ENCODE measurements around the gene CCDC192.

CCDC192 gene

DNA sequence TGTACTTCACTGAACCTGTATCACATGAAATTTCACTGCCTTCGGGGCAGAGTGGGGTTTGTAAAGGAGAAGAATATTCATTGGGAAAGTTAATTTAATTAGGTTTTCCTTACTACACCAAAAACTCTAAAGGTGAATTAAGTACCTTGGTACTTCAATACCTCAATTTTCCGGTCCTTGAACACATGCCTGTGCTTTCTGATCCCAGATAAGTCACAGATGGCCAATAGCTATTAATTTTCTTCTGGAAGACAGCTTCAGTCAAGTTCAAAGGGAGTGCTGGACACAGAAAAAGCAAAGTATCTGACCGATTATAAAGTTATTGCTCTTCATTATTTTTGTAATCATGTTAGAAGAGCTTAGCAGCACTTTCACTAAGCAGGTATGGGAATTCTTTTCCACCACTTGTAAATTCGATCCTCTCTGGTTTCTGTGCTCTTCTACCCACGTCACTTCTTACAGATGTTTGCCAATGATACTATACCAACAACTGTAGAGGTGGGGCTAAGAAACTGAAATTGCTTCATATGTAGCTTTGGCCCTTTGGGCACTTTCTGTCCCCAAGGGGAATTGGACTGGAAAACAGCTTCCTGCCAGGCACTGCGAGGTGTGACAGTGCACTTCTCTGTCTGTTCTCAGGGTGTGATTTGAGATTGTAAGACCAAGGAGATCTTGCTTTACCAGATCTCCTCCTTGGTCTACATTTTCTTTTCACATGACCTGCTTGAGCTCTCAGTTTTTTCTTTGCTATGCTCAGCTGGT lies 164.0 kb downstream of the CCDC192 start:
- H3K4me1 ChIP-seq (ENCODE audit: control insufficient read depth, insufficient read depth, low read length): peaks cover 4% of the 10 kb centered on the region
- POLR2A ChIA-PET: no interaction called here
- no peaks in the 10 kb centered on the region for H3K36me3 ChIP-seq (ENCODE audit: control insufficient read depth in 2 of 2, insufficient read depth in 1 of 2, low read length in 2 of 2)
- no peaks in the 10 kb centered on the region for H3K9me3 ChIP-seq (ENCODE audit: control insufficient read depth, insufficient read depth, low read depth, low read length)
- TF ChIP-seq, protein P1, sequence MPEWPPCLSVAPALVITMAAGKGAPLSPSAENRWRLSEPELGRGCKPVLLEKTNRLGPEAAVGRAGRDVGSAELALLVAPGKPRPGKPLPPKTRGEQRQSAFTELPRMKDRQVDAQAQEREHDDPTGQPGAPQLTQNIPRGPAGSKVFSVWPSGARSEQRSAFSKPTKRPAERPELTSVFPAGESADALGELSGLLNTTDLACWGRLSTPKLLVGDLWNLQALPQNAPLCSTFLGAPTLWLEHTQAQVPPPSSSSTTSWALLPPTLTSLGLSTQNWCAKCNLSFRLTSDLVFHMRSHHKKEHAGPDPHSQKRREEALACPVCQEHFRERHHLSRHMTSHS (tag by site-specific recombination; IDR thresholded peaks at IDR 0.05): no peak
- TF ChIP-seq, protein P2, sequence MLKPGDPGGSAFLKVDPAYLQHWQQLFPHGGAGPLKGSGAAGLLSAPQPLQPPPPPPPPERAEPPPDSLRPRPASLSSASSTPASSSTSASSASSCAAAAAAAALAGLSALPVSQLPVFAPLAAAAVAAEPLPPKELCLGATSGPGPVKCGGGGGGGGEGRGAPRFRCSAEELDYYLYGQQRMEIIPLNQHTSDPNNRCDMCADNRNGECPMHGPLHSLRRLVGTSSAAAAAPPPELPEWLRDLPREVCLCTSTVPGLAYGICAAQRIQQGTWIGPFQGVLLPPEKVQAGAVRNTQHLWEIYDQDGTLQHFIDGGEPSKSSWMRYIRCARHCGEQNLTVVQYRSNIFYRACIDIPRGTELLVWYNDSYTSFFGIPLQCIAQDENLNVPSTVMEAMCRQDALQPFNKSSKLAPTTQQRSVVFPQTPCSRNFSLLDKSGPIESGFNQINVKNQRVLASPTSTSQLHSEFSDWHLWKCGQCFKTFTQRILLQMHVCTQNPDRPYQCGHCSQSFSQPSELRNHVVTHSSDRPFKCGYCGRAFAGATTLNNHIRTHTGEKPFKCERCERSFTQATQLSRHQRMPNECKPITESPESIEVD (tag by site-specific recombination; IDR thresholded peaks at IDR 0.05): peak; percentile 81
- 0 out of 2 replicates have a peak, but pooled peaks have one; percentile 61 for TF ChIP-seq TCF7L2 (IDR thresholded peaks at IDR 0.05; ENCODE audit: borderline replicate concordance, low read depth, low read length)
- CTCF ChIA-PET: interaction anchor here (0.6 to 4.1 kb wide), 6 partner anchors 8 to 968 kb away, joined by 3 to 30 read pairs (median 3); no protein-coding TSS in a partner anchor
- no peak overlapping the region for H3K27ac ChIP-seq (ENCODE audit: extremely low read depth, low read depth, low read length)
- H3K4me3 ChIP-seq (ENCODE audit: low read depth, low read length): no peak overlapping the region

DNA sequence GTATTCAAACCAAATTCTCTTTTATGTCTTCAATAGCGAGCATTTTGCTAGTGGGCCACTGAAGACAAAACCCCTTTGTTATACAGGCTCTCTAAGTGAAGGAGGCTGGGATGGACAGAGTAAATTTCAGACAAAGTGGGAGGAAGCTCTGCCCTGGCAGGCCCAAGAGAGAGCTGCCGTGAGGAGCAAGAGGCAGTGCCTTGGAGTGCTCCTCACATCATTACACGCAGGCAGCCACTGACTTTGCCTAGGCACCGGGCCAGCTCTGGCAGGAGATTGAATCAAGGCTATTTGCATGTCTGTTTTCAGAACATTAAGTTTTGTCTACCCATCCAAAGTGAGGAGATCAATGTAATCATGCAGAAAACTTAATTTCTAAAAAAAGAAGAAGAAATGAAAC lies 167.7 kb downstream of the CCDC192 start:
- Histone ChIP-seq H3K27ac (ENCODE audit: extremely low read depth, low read depth, low read length) (no peak overlapping the region), H3K9me3 (ENCODE audit: control insufficient read depth, insufficient read depth, low read depth, low read length) (no peaks in the 10 kb centered on the region), H3K4me1 (ENCODE audit: control insufficient read depth, insufficient read depth, low read length) (peaks cover 8% of the 10 kb centered on the region), H3K4me3 (ENCODE audit: low read depth, low read length) (no peak overlapping the region), H3K36me3 (ENCODE audit: control insufficient read depth in 2 of 2, insufficient read depth in 1 of 2, low read length in 2 of 2) (no peaks in the 10 kb centered on the region)
- ChIA-PET CTCF (interaction anchor here (3.4 kb wide), 1 partner anchor 307 kb away, joined by 15 read pairs; no protein-coding TSS in a partner anchor), POLR2A (no interaction called here)
- no peak for TF ChIP-seq ZNF10 (tag by site-specific recombination; IDR thresholded peaks at IDR 0.05)
- no peak for TF ChIP-seq IKZF3 (tag by site-specific recombination; IDR thresholded peaks at IDR 0.05)
- 0 out of 2 replicates have a peak, but pooled peaks have one; percentile 14 for TF ChIP-seq ZBTB17 (tag by site-specific recombination; IDR thresholded peaks at IDR 0.05)

DNA sequence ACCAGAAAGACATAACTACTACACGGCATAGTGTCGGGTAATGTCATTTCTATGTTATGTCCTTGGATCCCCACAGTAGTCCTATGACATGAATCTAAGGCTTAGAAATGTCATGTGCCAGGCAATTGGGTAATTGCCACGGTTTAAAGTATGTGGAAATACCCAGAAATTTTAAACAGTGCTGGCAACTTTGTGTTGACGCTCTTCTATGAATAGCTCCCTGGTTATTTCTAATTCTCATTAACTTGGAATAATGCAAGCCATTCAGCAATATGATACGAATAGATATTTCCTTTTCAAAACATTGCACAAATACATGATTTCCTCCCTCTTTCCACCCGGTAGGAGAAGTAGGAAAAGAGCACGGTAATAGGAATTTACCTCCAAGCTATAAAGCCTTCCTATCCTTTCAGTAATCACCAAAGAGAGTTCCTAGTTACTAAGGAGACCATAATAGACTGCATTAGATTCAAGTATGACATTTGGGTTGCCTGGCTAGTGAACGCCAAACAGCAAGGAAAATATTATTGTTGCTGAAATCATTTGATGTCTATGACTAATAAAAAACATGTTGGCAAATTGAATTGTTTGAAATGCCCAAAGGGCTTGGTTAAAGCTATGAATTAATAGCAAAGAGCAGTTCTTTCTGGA lies 168.4 kb downstream of the CCDC192 start:
- Histone ChIP-seq H3K4me1 (ENCODE audit: control insufficient read depth, insufficient read depth, low read length) (peaks cover 11% of the 10 kb centered on the region), H3K27ac (ENCODE audit: extremely low read depth, low read depth, low read length) (no peak overlapping the region), H3K4me3 (ENCODE audit: low read depth, low read length) (no peak overlapping the region), H3K9me3 (ENCODE audit: control insufficient read depth, insufficient read depth, low read depth, low read length) (no peaks in the 10 kb centered on the region), H3K36me3 (ENCODE audit: control insufficient read depth in 2 of 2, insufficient read depth in 1 of 2, low read length in 2 of 2) (no peaks in the 10 kb centered on the region)
- POLR2A ChIA-PET: no interaction called here
- CTCF ChIA-PET: interaction anchor here (0.7 to 3.4 kb wide), 3 partner anchors 27 to 308 kb away, joined by 3 to 15 read pairs (median 4); no protein-coding TSS in a partner anchor
- TF ChIP-seq ZBTB7A (tag by site-specific recombination; IDR thresholded peaks at IDR 0.05; ENCODE audit: low read depth): no peak

DNA sequence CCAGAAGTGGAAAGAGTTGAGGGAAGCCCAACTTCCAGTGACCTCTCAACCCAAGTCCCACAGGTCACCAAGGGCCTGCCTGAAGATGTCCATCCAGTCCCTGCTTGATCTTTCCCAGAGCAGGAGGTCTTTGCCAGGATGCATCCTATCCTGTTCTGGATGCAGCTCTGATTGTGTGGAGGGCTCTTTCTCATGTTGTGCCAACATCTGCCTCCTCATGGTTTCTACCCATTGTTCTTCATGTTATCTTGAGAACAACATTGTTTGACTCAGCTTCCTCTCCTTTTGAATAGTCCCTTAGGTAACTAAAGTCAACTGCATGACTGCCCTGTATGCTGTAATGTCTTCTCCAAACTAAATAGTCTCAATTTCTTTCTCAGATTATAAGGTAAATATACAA lies 169.3 kb downstream of the CCDC192 start:
- Histone ChIP-seq H3K9me3 (ENCODE audit: control insufficient read depth, insufficient read depth, low read depth, low read length) (no peaks in the 10 kb centered on the region), H3K36me3 (ENCODE audit: control insufficient read depth in 2 of 2, insufficient read depth in 1 of 2, low read length in 2 of 2) (no peaks in the 10 kb centered on the region), H3K27ac (ENCODE audit: extremely low read depth, low read depth, low read length) (no peak overlapping the region), H3K4me3 (ENCODE audit: low read depth, low read length) (no peak overlapping the region), H3K4me1 (ENCODE audit: control insufficient read depth, insufficient read depth, low read length) (peaks cover 6% of the 10 kb centered on the region)
- POLR2A ChIA-PET: no interaction called here
- CTCF ChIA-PET: interaction anchor here (0.9 to 3.4 kb wide), 2 partner anchors 27 to 309 kb away, joined by 3 to 15 read pairs; no protein-coding TSS in a partner anchor
- TF ChIP-seq ZNF112 (tag by site-specific recombination; IDR thresholded peaks at IDR 0.05) (no peak), ZNF350 (tag by site-specific recombination; IDR thresholded peaks at IDR 0.05) (no peak), KLF7 (tag by site-specific recombination; IDR thresholded peaks at IDR 0.05; ENCODE audit: borderline replicate concordance) (no peak), ZNF133 (tag by site-specific recombination; IDR thresholded peaks at IDR 0.05) (no peak), ZNF670 (tag by site-specific recombination; IDR thresholded peaks at IDR 0.05; ENCODE audit: low read depth) (no peak), ZFHX2 (tag by site-specific recombination; conservative IDR thresholded peaks at IDR 0.05) (no peak), SCRT2 (tag by site-specific recombination; IDR thresholded peaks at IDR 0.05) (no peak), ZNF600 (tag by site-specific recombination; IDR thresholded peaks at IDR 0.05) (no peak), ZNF221 (tag by site-specific recombination; IDR thresholded peaks at IDR 0.05; ENCODE audit: borderline replicate concordance) (no peak)
- TF ChIP-seq, protein P3, sequence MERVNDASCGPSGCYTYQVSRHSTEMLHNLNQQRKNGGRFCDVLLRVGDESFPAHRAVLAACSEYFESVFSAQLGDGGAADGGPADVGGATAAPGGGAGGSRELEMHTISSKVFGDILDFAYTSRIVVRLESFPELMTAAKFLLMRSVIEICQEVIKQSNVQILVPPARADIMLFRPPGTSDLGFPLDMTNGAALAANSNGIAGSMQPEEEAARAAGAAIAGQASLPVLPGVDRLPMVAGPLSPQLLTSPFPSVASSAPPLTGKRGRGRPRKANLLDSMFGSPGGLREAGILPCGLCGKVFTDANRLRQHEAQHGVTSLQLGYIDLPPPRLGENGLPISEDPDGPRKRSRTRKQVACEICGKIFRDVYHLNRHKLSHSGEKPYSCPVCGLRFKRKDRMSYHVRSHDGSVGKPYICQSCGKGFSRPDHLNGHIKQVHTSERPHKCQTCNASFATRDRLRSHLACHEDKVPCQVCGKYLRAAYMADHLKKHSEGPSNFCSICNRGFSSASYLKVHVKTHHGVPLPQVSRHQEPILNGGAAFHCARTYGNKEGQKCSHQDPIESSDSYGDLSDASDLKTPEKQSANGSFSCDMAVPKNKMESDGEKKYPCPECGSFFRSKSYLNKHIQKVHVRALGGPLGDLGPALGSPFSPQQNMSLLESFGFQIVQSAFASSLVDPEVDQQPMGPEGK (tag by site-specific recombination; IDR thresholded peaks at IDR 0.05): no peak
- TF ChIP-seq, protein P4, sequence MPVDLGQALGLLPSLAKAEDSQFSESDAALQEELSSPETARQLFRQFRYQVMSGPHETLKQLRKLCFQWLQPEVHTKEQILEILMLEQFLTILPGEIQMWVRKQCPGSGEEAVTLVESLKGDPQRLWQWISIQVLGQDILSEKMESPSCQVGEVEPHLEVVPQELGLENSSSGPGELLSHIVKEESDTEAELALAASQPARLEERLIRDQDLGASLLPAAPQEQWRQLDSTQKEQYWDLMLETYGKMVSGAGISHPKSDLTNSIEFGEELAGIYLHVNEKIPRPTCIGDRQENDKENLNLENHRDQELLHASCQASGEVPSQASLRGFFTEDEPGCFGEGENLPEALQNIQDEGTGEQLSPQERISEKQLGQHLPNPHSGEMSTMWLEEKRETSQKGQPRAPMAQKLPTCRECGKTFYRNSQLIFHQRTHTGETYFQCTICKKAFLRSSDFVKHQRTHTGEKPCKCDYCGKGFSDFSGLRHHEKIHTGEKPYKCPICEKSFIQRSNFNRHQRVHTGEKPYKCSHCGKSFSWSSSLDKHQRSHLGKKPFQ (tag by site-specific recombination; IDR thresholded peaks at IDR 0.05): no peak
